PC-9 (cell line): Measurements from ENCODE around the gene SHROOM4.

Experiments used
- EZH2 ChIP-seq: fragments of 200-600 bp; sonication (generic); IDR thresholded peaks from 2 replicates; pipeline ENCODE4 v1.8.0; 2017; ENCODE audit warnings: antibody characterized with exemption, low read depth
- TF ChIP-seq, protein P1 (sequence below): fragments of 200-600 bp; sonication (generic); conservative IDR thresholded peaks from 2 replicates; pipeline ENCODE4 v1.6.1; 2017; ENCODE audit warnings: mixed run types, antibody characterized with exemption, mild to moderate bottlenecking, moderate library complexity

DNA sequence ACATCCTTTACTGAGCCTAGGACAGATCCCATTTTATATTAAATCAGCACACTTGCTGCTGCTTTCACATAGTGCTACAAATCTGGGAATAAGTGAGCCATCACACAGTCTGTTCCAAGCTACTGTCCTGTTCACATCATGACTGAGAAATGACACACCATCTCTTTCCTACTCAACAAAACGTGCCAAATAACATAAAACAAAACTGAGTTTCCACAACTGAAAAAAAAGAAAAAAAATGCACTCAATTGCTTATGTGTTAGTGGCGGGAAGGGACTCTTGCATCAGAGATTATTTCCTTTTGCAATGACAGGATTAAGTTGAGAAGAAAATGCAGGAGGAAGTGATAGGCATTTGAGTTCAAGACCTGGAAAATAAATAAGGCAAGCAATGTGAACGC, 109.0 kb downstream of the SHROOM4 start:
- TF ChIP-seq, protein P1, sequence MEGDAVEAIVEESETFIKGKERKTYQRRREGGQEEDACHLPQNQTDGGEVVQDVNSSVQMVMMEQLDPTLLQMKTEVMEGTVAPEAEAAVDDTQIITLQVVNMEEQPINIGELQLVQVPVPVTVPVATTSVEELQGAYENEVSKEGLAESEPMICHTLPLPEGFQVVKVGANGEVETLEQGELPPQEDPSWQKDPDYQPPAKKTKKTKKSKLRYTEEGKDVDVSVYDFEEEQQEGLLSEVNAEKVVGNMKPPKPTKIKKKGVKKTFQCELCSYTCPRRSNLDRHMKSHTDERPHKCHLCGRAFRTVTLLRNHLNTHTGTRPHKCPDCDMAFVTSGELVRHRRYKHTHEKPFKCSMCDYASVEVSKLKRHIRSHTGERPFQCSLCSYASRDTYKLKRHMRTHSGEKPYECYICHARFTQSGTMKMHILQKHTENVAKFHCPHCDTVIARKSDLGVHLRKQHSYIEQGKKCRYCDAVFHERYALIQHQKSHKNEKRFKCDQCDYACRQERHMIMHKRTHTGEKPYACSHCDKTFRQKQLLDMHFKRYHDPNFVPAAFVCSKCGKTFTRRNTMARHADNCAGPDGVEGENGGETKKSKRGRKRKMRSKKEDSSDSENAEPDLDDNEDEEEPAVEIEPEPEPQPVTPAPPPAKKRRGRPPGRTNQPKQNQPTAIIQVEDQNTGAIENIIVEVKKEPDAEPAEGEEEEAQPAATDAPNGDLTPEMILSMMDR = no peak
- no peak for TF ChIP-seq EZH2
